Spleen (tissue), 7 donors: Measurements from ENCODE around the gene PRUNE1.

ENCODE experiments used
- POLR2A ChIP-seq, 3 donors: fragments of 450-650 bp; IDR thresholded peaks; one replicate each; pipeline ENCODE4 v1.5.1; 2017; ENCODE audit warnings: antibody characterized with exemption in 3 of 3, mild to moderate bottlenecking in 1 of 3
- TF ChIP-seq, protein P1 (sequence below), 11 experiments: fragments of 200-600 bp in 7 of 11; fragments of 450-650 bp in 4 of 11; sonication (generic) in 4 of 11; IDR thresholded peaks in 8 of 11; conservative IDR thresholded peaks in 3 of 11; 1 replicate in 7 of 11; 2 replicates in 4 of 11; pipeline versions ENCODE4 v1.4.0 to v1.8.0; 2016 to 2021; ENCODE audit warnings: antibody characterized with exemption in 11 of 11, inconsistent platforms in 4 of 11, mild to moderate bottlenecking in 1 of 11
- donor health status: DM: no; HTN: no; CAD: no; lungs with moderate emphysema.
- donor health status: DM: no; HTN: no; CAD: no.
- donor health status: DM: no; HTN: no; CAD: no.

DNA sequence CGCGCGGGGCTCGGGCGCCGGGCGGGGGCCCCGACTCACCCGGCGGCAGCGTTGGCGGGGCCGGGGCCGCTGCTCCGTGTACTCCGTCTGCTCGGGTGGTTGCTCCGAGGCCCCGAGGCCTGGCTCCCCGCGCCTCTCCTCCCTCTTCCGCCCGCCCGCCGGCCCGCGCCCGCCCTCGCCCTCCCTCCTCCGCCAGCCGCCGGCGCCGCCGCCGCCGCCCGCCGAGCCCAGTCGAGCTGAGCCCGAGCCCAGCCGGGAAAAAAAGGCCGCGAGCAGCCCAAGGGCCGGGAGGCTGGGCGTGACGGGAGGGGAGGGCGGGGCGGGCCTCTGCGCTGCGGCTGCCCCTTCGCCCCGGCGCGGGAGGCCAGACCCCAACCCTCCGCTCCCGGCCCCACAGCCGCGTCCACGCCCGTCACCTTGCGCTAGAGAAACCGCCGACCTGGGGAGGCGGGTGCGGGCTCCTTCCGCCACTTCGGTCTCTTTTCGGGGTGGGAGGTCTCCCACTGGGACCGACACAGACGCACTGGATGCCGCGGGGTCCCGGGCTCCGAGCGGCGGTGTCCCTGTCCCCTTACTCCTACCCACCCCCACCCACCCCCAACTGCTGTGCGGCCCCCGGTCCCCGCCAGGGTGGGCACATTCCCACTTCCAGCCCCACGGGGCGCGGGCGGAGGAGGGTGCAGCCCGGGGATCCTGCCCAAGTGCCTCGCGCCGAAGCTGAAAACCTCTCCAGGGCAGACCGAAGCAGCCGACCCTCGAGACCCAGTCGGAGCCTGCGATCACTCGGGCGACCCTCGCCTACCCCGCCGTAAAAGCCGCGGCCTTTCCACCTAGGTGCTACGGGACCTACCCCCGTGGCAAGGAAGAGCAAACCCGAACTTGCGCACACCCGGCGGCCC lies 33.4 kb upstream of the PRUNE1 start, which contains the start of gene CERS2:
- TF ChIP-seq POLR2A (IDR thresholded peaks at IDR 0.05) = peak in 1 of 3 donors; percentile 23
- TF ChIP-seq, protein P1, sequence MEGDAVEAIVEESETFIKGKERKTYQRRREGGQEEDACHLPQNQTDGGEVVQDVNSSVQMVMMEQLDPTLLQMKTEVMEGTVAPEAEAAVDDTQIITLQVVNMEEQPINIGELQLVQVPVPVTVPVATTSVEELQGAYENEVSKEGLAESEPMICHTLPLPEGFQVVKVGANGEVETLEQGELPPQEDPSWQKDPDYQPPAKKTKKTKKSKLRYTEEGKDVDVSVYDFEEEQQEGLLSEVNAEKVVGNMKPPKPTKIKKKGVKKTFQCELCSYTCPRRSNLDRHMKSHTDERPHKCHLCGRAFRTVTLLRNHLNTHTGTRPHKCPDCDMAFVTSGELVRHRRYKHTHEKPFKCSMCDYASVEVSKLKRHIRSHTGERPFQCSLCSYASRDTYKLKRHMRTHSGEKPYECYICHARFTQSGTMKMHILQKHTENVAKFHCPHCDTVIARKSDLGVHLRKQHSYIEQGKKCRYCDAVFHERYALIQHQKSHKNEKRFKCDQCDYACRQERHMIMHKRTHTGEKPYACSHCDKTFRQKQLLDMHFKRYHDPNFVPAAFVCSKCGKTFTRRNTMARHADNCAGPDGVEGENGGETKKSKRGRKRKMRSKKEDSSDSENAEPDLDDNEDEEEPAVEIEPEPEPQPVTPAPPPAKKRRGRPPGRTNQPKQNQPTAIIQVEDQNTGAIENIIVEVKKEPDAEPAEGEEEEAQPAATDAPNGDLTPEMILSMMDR (IDR thresholded peaks at IDR 0.05 in 8 of 11, conservative IDR thresholded peaks at IDR 0.05 in 3 of 11) = peak in 1 of 11 experiments; percentile 5
